22Rv1 (cell line): ENCODE data around the gene NOX5.

Experiments used
- ZFX ChIP-seq: fragments of 450-650 bp; IDR thresholded peaks from 2 replicates; pipeline ENCODE4 v1.6.1; 2017; ENCODE audit warnings: antibody characterized with exemption, borderline replicate concordance
- TF ChIP-seq, protein P1 (sequence below): fragments of 450-650 bp; IDR thresholded peaks from 2 replicates; pipeline ENCODE4 v1.5.1; 2017; ENCODE audit warnings: mild to moderate bottlenecking

DNA sequence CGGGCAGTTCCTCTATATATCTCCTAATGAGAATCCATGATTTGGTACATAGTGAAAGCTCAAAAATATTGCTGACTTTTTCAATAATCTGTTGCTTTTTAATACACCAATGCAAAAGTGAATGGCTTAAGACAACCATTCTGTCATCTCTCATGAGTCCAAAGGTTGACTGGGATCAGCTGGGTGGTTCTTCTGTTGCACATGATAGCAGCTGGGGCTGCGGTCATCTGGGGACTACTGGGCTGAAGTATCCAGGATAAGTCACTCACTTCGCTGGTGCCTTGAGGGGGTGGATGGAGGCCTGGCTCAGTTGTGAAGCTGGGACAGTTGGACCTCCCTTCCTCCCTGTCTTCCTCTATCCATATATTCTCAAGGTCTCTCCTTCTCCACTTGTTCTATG, 53.7 kb downstream of the NOX5 start:
- TF ChIP-seq, protein P1, sequence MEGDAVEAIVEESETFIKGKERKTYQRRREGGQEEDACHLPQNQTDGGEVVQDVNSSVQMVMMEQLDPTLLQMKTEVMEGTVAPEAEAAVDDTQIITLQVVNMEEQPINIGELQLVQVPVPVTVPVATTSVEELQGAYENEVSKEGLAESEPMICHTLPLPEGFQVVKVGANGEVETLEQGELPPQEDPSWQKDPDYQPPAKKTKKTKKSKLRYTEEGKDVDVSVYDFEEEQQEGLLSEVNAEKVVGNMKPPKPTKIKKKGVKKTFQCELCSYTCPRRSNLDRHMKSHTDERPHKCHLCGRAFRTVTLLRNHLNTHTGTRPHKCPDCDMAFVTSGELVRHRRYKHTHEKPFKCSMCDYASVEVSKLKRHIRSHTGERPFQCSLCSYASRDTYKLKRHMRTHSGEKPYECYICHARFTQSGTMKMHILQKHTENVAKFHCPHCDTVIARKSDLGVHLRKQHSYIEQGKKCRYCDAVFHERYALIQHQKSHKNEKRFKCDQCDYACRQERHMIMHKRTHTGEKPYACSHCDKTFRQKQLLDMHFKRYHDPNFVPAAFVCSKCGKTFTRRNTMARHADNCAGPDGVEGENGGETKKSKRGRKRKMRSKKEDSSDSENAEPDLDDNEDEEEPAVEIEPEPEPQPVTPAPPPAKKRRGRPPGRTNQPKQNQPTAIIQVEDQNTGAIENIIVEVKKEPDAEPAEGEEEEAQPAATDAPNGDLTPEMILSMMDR = no peak
- TF ChIP-seq ZFX = no peak
